Measurements from ENCODE around the gene MED26. TPM values are rescaled to one million over a fixed set of nuclear protein-coding genes. Genes with fewer than 3 reads are reported as not detected.

MED26 gene
- total RNA-seq, 4 donors from 2014 or later = 5.4 to 13.9 (median 8.9) TPM

GRCh38 chr19:16624236-16624635 is 3.8 kb downstream of the MED26 start:
- no peak overlapping the region for H3K4me3 ChIP-seq
- H3K27ac ChIP-seq = no peak overlapping the region
- peaks cover 0 to 39% (median 10%) of the 10 kb centered on the region in 4 donors for H3K4me1 ChIP-seq
- no peaks in the 10 kb centered on the region for H3K27me3 ChIP-seq
- peaks cover 0 to 15% (median 0%) of the 10 kb centered on the region in 3 donors for H3K36me3 ChIP-seq
- H3K9me3 ChIP-seq = no peaks in the 10 kb centered on the region
- DNase-seq = no peak
- no peak for TF ChIP-seq POLR2A (IDR thresholded peaks at IDR 0.05)
- TF ChIP-seq, protein P1, sequence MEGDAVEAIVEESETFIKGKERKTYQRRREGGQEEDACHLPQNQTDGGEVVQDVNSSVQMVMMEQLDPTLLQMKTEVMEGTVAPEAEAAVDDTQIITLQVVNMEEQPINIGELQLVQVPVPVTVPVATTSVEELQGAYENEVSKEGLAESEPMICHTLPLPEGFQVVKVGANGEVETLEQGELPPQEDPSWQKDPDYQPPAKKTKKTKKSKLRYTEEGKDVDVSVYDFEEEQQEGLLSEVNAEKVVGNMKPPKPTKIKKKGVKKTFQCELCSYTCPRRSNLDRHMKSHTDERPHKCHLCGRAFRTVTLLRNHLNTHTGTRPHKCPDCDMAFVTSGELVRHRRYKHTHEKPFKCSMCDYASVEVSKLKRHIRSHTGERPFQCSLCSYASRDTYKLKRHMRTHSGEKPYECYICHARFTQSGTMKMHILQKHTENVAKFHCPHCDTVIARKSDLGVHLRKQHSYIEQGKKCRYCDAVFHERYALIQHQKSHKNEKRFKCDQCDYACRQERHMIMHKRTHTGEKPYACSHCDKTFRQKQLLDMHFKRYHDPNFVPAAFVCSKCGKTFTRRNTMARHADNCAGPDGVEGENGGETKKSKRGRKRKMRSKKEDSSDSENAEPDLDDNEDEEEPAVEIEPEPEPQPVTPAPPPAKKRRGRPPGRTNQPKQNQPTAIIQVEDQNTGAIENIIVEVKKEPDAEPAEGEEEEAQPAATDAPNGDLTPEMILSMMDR (IDR thresholded peaks at IDR 0.05) = no peak

DNA sequence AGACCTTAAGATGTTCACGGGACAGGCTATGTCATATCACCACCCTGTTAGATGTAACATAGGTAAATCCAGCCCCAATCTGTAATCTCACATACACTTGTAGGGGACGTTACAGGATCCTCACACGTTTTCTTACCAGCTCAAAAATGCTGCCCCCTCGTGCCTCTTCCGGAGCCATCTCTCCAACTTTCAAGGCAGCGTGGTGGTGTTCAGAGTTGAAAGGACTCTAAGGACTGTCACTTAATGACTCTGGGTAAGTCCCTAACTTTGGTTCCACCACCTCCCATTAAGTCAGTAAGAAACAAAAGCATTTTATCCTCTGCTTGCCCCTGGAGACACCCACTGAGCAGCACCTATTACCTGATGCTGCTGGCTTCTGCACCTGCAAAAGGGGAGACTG is 4.4 kb downstream of the MED26 start:
- Histone ChIP-seq H3K27me3 (no peaks in the 10 kb centered on the region), H3K36me3 (peaks cover 0 to 15% (median 0%) of the 10 kb centered on the region in 3 donors), H3K4me1 (peaks cover 0 to 37% (median 7%) of the 10 kb centered on the region in 4 donors), H3K4me3 (no peak overlapping the region), H3K27ac (no peak overlapping the region), H3K9me3 (no peaks in the 10 kb centered on the region)
- no peak for TF ChIP-seq POLR2A (IDR thresholded peaks at IDR 0.05)
- TF ChIP-seq, protein P1 (IDR thresholded peaks at IDR 0.05) = no peak
- no peak for DNase-seq

GRCh38 chr19:16623066-16623465 is 4.9 kb downstream of the MED26 start:
- Histone ChIP-seq H3K4me1 (peaks cover 0 to 37% (median 7%) of the 10 kb centered on the region in 4 donors), H3K27ac (no peak overlapping the region), H3K36me3 (peaks cover 0 to 15% (median 0%) of the 10 kb centered on the region in 3 donors), H3K27me3 (no peaks in the 10 kb centered on the region), H3K9me3 (no peaks in the 10 kb centered on the region), H3K4me3 (no peak overlapping the region)
- no peak for DNase-seq
- TF ChIP-seq, protein P1 (IDR thresholded peaks at IDR 0.05) = no peak
- no peak for TF ChIP-seq POLR2A (IDR thresholded peaks at IDR 0.05)

DNA sequence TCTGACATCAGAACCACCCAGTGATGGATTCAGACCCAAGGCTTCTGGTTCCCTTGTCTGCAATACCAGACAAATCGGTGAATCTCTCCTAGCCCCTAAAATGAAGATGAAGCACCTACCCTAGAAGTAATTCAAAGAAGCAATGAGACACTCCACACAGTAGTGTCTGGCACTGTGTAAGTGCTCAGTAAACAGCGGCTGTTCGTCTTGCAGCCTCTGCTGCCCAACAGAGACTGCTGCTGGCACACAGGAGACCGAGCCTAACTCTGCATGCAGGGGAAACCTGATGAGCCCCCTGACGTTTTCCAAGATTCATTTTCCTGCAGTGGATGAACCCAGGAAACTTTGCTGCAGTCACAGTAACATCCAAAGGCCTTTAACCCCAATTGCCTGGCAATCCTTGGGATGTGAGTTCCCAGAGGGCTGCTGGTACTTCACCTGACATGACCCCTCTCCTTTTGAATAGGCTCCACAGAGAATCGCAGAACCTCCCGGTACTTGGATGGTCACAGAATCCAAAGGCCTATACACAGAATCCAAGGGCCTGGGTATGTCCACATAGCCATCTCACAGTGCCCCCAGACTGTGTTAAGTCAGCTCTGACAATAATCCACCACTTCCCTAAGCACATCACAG is 6.7 kb downstream of the MED26 start:
- DNase-seq = no peak
- Histone ChIP-seq H3K36me3 (peaks cover 0 to 15% (median 0%) of the 10 kb centered on the region in 3 donors), H3K4me1 (peaks cover 0 to 29% (median 5%) of the 10 kb centered on the region in 4 donors), H3K27ac (no peak overlapping the region), H3K27me3 (no peaks in the 10 kb centered on the region), H3K4me3 (no peak overlapping the region), H3K9me3 (no peaks in the 10 kb centered on the region)
- TF ChIP-seq, protein P1 (IDR thresholded peaks at IDR 0.05) = no peak
- TF ChIP-seq POLR2A (IDR thresholded peaks at IDR 0.05) = no peak

DNA sequence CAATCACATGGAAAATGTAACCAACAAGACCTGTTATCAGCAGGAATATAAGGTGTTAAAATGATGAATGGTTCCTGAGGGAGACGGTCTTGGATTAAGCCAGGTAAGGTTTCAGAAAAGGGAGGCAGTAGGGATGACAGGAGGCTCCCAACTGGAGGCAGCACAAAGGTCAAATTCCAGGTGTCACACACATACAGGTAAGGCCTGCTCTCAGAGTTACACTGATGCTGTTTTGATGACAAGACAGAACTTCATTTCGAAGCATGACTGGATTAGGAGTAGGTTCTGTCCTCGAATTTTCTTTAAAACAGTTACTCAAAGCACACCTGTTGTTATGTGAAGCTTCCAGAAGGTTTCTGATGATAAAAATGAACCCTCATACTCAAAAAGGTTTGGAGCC is 7.4 kb downstream of the MED26 start:
- H3K27ac ChIP-seq = no peak overlapping the region
- no peak overlapping the region for H3K4me3 ChIP-seq
- no peak for DNase-seq
- peaks cover 0 to 15% (median 0%) of the 10 kb centered on the region in 3 donors for H3K36me3 ChIP-seq
- H3K9me3 ChIP-seq = no peaks in the 10 kb centered on the region
- TF ChIP-seq, protein P1 (IDR thresholded peaks at IDR 0.05) = no peak
- TF ChIP-seq POLR2A (IDR thresholded peaks at IDR 0.05) = no peak
- H3K27me3 ChIP-seq = no peaks in the 10 kb centered on the region
- peaks cover 0 to 22% (median 5%) of the 10 kb centered on the region in 4 donors for H3K4me1 ChIP-seq
